Smooth muscle cell (in vitro differentiated cells): ENCODE results near the gene GLI3. TPM values are rescaled to one million over a fixed set of nuclear protein-coding genes. Genes with fewer than 3 reads are reported as not detected.

ENCODE experiments used
- DNase-seq: peaks from one replicate; lab custom pipeline; 2025; ENCODE audit not compliant: unreplicated experiment; lab: John Stamatoyannopoulos, UW
- H2AFZ ChIP-seq: fragments of 200-600 bp; sonication (generic); 2 replicates; pipeline ENCODE4 v1.6.0; 2016; ENCODE audit warnings: antibody characterized with exemption, low read depth, mild to moderate bottlenecking
- H3F3A ChIP-seq: fragments of 200-600 bp; sonication (generic); 2 replicates; pipeline ENCODE4 v1.6.0; 2017; ENCODE audit warnings: antibody characterized with exemption, low read depth
- H3K27ac ChIP-seq: fragments of 200-600 bp; sonication (generic); 2 replicates; pipeline ENCODE4 v1.5.1; 2016; ENCODE audit warnings: low read depth, mild to moderate bottlenecking
- H3K27me3 ChIP-seq: fragments of 200-600 bp; sonication (generic); 2 replicates; pipeline ENCODE4 v1.6.1; 2016; ENCODE audit warnings: low read depth, mild to moderate bottlenecking
- H3K36me3 ChIP-seq: fragments of 200-600 bp; sonication (generic); 2 replicates; pipeline ENCODE4 v1.5.1; 2016; ENCODE audit warnings: low read depth
- H3K4me1 ChIP-seq: fragments of 200-600 bp; sonication (generic); 2 replicates; pipeline ENCODE4 v1.5.1; 2016; ENCODE audit warnings: low read depth
- H3K4me2 ChIP-seq: fragments of 200-600 bp; sonication (generic); 2 replicates; pipeline ENCODE4 v1.6.0; 2016; ENCODE audit warnings: mild to moderate bottlenecking
- H3K4me3 ChIP-seq: fragments of 200-600 bp; sonication (generic); 2 replicates; pipeline ENCODE4 v1.5.1; 2016; ENCODE audit warnings: mild to moderate bottlenecking
- H3K79me2 ChIP-seq: fragments of 200-600 bp; sonication (generic); 2 replicates; pipeline ENCODE4 v1.6.0; 2016; ENCODE audit warnings: low read depth, mild to moderate bottlenecking
- H3K9ac ChIP-seq: fragments of 200-600 bp; sonication (generic); 2 replicates; pipeline ENCODE4 v1.6.0; 2016; ENCODE audit warnings: low read depth
- H3K9me3 ChIP-seq: fragments of 200-600 bp; sonication (generic); replicated peaks from 2 replicates; pipeline ENCODE4 v1.5.1; 2016; ENCODE audit warnings: low read depth
- H4K20me1 ChIP-seq: fragments of 200-600 bp; sonication (generic); 2 replicates; pipeline ENCODE4 v1.6.0; 2016; ENCODE audit warnings: low read depth
- WGBS: methylation state at CpG from one replicate; pipeline ENCODE4 v1.1.7; 2016; ENCODE audit warnings: low lambda C conversion rate; 5-methylcytosine and 5-hydroxymethylcytosine counted together
- polyA plus RNA-seq: library from polyadenylated mRNA; unstranded; fragments of >200 nt; fragmentation: Nextera tagmentation; extraction: Ambion mirVana; gene quantifications from 2 replicates; pipeline ENCODE4 v1.2.1, GENCODE V29; 2016
- total RNA-seq: library from RNA; depleted of rRNA; stranded (reverse); fragments of >200 nt; gene quantifications from 2 replicates; pipeline ENCODE4 v1.2.3, GENCODE V29; 2014
- TF ChIP-seq, protein P1 (sequence below): fragments of 200-600 bp; sonication (generic); IDR thresholded peaks from 2 replicates; pipeline ENCODE4 v1.5.1; 2017; ENCODE audit warnings: borderline replicate concordance, mild to moderate bottlenecking, antibody characterized with exemption; ENCODE audit not compliant: insufficient read depth, poor library complexity, severe bottlenecking

The GLI3 gene
- total and polyA plus RNA-seq, 2 experiments from 2014 or later: 31.1 to 70.4 TPM

DNA sequence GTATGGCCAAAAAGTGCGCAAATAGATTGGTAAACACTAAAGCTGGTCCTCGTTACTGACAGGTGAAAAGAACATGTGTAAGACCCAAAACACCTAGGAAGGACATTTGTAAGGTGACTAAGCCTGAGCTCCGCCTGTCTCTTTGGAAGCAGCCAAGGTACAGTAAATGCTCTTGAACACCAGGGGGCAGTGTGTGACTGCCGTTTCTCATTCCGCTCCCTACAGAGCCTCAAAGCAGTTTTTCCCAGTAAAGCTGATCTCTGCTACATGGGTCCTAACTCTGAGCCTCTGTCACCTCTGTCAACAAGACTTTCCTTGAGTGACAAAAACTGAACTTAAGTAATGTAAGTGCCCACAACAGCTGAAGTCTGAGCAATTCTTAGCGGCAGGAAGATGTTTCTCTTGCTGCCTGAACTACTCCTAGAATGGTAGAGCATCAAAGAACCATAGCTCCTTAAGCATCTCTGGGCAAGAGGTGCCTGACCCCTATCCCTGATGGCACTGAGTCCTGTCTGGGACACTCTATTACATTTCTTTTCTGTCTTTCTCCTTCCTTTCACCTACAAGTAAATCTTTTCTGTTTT lies 296.2 kb downstream of the GLI3 start:
- WGBS: 11% methylated on average over 6 of the region's 6 CpGs
- DNase-seq: no peak
- Histone ChIP-seq H4K20me1 (no peaks in the 10 kb centered on the region), H3K27ac (no peak overlapping the region), H3K9ac (no peak overlapping the region), H3K4me3 (no peak overlapping the region), H3K79me2 (no peaks in the 10 kb centered on the region), H3K9me3 (no peaks in the 10 kb centered on the region), H3K4me1 (no peaks in the 10 kb centered on the region), H3F3A (no peaks in the 10 kb centered on the region), H2AFZ (no peak overlapping the region), H3K27me3 (no peaks in the 10 kb centered on the region), H3K36me3 (no peaks in the 10 kb centered on the region), H3K4me2 (no peak overlapping the region)
- TF ChIP-seq, protein P1, sequence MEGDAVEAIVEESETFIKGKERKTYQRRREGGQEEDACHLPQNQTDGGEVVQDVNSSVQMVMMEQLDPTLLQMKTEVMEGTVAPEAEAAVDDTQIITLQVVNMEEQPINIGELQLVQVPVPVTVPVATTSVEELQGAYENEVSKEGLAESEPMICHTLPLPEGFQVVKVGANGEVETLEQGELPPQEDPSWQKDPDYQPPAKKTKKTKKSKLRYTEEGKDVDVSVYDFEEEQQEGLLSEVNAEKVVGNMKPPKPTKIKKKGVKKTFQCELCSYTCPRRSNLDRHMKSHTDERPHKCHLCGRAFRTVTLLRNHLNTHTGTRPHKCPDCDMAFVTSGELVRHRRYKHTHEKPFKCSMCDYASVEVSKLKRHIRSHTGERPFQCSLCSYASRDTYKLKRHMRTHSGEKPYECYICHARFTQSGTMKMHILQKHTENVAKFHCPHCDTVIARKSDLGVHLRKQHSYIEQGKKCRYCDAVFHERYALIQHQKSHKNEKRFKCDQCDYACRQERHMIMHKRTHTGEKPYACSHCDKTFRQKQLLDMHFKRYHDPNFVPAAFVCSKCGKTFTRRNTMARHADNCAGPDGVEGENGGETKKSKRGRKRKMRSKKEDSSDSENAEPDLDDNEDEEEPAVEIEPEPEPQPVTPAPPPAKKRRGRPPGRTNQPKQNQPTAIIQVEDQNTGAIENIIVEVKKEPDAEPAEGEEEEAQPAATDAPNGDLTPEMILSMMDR: peak; percentile 87

DNA sequence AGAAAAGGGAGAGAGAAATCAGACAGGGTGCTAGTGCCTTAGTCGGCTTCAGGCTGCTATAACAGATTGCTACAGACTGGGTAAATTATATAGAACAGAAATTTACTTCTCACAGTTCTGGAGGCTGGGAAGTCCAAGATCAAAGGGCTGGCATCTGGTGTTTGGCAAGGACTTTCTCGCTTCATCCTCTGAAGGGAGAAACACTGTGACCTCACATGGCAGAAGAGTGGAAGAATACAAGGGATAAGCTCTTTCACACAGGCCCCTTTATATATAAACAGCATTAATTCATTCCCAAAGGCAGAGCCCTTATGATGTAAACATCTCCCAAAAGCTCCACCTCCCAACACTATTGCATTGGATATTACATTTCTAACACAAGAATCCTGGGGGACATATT lies 298.6 kb downstream of the GLI3 start:
- Histone ChIP-seq H3K27ac (no peak overlapping the region), H3K9ac (no peak overlapping the region), H4K20me1 (no peaks in the 10 kb centered on the region), H3K4me2 (no peak overlapping the region), H3F3A (no peaks in the 10 kb centered on the region), H3K4me3 (no peak overlapping the region), H3K36me3 (no peaks in the 10 kb centered on the region), H3K9me3 (no peaks in the 10 kb centered on the region), H3K79me2 (no peaks in the 10 kb centered on the region), H2AFZ (no peak overlapping the region), H3K27me3 (no peaks in the 10 kb centered on the region), H3K4me1 (no peaks in the 10 kb centered on the region)
- DNase-seq: no peak
- TF ChIP-seq, protein P1: no peak
- 78% methylated on average over 2 of the region's 2 CpGs for WGBS

DNA sequence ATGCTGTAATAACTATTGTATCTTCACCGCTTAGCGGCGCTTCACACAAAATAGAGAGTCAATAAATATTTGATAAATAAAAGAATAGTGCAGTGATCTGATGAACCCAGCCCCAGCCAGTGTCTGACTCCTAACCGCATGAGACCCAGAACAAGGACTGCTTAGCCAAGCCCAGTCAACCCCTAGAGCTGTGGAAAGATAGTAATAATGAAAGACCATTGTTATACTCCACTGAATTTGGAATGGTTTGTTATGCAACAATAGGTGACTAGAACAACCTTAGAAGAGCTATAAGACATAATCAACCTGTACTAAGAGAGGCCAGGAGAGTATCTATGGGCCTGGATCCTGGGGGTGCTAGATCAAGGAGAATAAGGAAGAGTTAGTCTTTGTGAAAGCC lies 303.6 kb downstream of the GLI3 start:
- no peaks in the 10 kb centered on the region for H3K36me3 ChIP-seq
- H4K20me1 ChIP-seq: no peaks in the 10 kb centered on the region
- H3K4me3 ChIP-seq: no peak overlapping the region
- H3K79me2 ChIP-seq: no peaks in the 10 kb centered on the region
- H3K27ac ChIP-seq: no peak overlapping the region
- no peaks in the 10 kb centered on the region for H3F3A ChIP-seq
- H3K9ac ChIP-seq: no peak overlapping the region
- H2AFZ ChIP-seq: no peak overlapping the region
- no peaks in the 10 kb centered on the region for H3K9me3 ChIP-seq
- H3K27me3 ChIP-seq: no peaks in the 10 kb centered on the region
- DNase-seq: no peak
- peaks cover 6% of the 10 kb centered on the region for H3K4me1 ChIP-seq
- TF ChIP-seq, protein P1: no peak
- no peak overlapping the region for H3K4me2 ChIP-seq
- WGBS: over 99% methylated on average over 4 of the region's 4 CpGs

DNA sequence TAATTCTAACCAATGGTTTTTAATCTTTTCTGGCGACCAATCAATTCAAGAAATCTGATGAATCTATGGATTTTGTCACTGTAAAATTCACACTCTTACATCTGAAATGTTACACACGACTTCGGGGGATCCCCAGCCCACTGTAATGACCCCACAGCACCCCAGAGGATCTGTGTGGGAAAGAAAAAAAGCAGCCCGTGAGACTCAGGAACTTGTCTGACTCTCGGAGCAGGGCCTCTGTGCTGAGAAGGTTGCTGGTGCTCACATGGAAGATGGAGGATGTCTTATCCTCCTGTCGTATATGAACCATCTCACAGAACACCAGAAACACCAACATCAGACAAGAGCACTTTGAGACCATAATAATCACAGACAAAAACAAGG lies 305.8 kb downstream of the GLI3 start:
- no peak for DNase-seq
- Histone ChIP-seq H3K27me3 (no peaks in the 10 kb centered on the region), H3K4me2 (no peak overlapping the region), H3K9me3 (no peaks in the 10 kb centered on the region), H2AFZ (no peak overlapping the region), H3K79me2 (no peaks in the 10 kb centered on the region), H3F3A (no peaks in the 10 kb centered on the region), H3K36me3 (no peaks in the 10 kb centered on the region), H3K4me1 (peaks cover 6% of the 10 kb centered on the region), H3K4me3 (no peak overlapping the region), H3K9ac (no peak overlapping the region), H4K20me1 (no peaks in the 10 kb centered on the region), H3K27ac (no peak overlapping the region)
- WGBS: 84% methylated on average over 6 of the region's 6 CpGs
- TF ChIP-seq, protein P1: no peak
